ENCODE data around the gene CYFIP2. TPM values are rescaled to one million over a fixed set of nuclear protein-coding genes. Genes with fewer than 3 reads are reported as not detected.

CYFIP2 gene
- total and polyA plus RNA-seq, 2 of the 13 experiments (the other 11 are each of a cell fraction or from before 2014, with no cell fraction given): 22.6 to 30.3 TPM

DNA sequence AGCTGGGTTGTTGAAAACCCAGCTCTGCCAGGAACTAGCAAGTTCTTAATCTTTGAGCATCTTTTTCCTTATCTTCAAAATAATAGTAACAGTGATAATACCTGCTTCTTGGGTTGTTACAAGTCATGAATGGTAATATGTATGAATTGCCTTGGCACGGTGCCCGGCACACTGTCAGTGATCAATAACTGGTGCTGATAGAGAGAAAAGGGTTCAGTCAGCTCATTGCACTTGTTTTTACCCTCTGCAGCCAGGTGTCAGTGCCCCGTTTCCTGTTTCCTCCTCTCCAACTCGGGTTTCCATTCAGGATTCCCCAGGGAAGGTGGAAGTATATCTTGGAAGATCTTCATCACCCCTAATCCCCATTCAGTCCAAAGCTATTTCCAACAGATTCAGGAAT lies 178.3 kb downstream of the CYFIP2 start:
- Histone ChIP-seq H3K9me3 (ENCODE audit: low read length) (no peaks in the 10 kb centered on the region), H4K20me1 (ENCODE audit: insufficient read depth, low read length) (no peaks in the 10 kb centered on the region), H3K4me1 (ENCODE audit: insufficient read depth, low read length) (peaks cover 11% of the 10 kb centered on the region; the same call in 1 of the 2 replicates), H3K27me3 (ENCODE audit: control insufficient read depth in 1 of 2, insufficient read depth in 2 of 2, low read length in 2 of 2) (0 out of 5 replicates have a peak, but pooled peaks cover 0 to 6% of the 10 kb centered on the region in 2 experiments), H3K27ac (ENCODE audit: extremely low read length, insufficient read depth, low read length) (no peak overlapping the region), H2AFZ (ENCODE audit: low read length) (no peak overlapping the region), H3K4me2 (ENCODE audit: low read depth, low read length) (no peak overlapping the region), H3K4me3 (replicated peaks in 1 of 3; ENCODE audit: insufficient read depth in 1 of 3, low read depth in 2 of 3, low read length in 3 of 3) (no peak overlapping the region), H3K36me3 (replicated peaks in 1 of 2; ENCODE audit: control insufficient read depth in 1 of 2, insufficient read depth in 2 of 2, low read length in 2 of 2) (no peaks in the 10 kb centered on the region), H3K9ac (ENCODE audit: insufficient read depth, low read depth, low read length) (no peak overlapping the region), H3K79me2 (ENCODE audit: insufficient read depth, low read length) (no peaks in the 10 kb centered on the region)
- FAIRE-seq: no peak
- in situ Hi-C loops (cut with HindIII; ENCODE audit: extremely low pct_ligation_motif_present, low pct_unique_long_range_greater_than_20kb): no loop called here
- intact Hi-C loops (cut with micrococcal nuclease; ENCODE audit: unreplicated experiment): no loop called here
- CTCF ChIA-PET (ENCODE audit: low intra/inter-chr PET ratio, low total read pairs): no interaction called here
- POLR2A ChIA-PET: no interaction called here
- no peak for DNase-seq (ENCODE audit: low spot score)
- 11% methylated on average over 4 of the region's 4 CpGs for WGBS (ENCODE audit: low lambda C conversion rate)
- no peak for ATAC-seq
- no TSS peak for BruUV-seq (replicated peaks)
- TF ChIP-seq HDAC1 (CRISPR knock-in tag; IDR thresholded peaks at IDR 0.05) (no peak), REL (CRISPR knock-in tag; conservative IDR thresholded peaks at IDR 0.05) (no peak), ARNTL (CRISPR knock-in tag; IDR thresholded peaks at IDR 0.05) (no peak), ZNF878 (CRISPR knock-in tag; IDR thresholded peaks at IDR 0.05) (no peak), ZNF720 (CRISPR knock-in tag; IDR thresholded peaks at IDR 0.05) (no peak), ARID2 (CRISPR knock-in tag; IDR thresholded peaks at IDR 0.05; ENCODE audit: borderline replicate concordance) (no peak), ZMYM3 (CRISPR knock-in tag; IDR thresholded peaks at IDR 0.05) (no peak), EED (CRISPR knock-in tag; IDR thresholded peaks at IDR 0.05) (no peak), ZNF354B (CRISPR knock-in tag; IDR thresholded peaks at IDR 0.05) (no peak), ZNF331 (CRISPR knock-in tag; IDR thresholded peaks at IDR 0.05) (no peak)
- TF ChIP-seq, protein P1, sequence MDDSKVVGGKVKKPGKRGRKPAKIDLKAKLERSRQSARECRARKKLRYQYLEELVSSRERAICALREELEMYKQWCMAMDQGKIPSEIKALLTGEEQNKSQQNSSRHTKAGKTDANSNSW (CRISPR knock-in tag; IDR thresholded peaks at IDR 0.05; ENCODE audit: borderline replicate concordance): no peak
- TF ChIP-seq, protein P2, sequence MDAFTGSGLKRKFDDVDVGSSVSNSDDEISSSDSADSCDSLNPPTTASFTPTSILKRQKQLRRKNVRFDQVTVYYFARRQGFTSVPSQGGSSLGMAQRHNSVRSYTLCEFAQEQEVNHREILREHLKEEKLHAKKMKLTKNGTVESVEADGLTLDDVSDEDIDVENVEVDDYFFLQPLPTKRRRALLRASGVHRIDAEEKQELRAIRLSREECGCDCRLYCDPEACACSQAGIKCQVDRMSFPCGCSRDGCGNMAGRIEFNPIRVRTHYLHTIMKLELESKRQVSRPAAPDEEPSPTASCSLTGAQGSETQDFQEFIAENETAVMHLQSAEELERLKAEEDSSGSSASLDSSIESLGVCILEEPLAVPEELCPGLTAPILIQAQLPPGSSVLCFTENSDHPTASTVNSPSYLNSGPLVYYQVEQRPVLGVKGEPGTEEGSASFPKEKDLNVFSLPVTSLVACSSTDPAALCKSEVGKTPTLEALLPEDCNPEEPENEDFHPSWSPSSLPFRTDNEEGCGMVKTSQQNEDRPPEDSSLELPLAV (CRISPR knock-in tag; conservative IDR thresholded peaks at IDR 0.05; ENCODE audit: low read depth): no peak
- TF ChIP-seq, protein P3, sequence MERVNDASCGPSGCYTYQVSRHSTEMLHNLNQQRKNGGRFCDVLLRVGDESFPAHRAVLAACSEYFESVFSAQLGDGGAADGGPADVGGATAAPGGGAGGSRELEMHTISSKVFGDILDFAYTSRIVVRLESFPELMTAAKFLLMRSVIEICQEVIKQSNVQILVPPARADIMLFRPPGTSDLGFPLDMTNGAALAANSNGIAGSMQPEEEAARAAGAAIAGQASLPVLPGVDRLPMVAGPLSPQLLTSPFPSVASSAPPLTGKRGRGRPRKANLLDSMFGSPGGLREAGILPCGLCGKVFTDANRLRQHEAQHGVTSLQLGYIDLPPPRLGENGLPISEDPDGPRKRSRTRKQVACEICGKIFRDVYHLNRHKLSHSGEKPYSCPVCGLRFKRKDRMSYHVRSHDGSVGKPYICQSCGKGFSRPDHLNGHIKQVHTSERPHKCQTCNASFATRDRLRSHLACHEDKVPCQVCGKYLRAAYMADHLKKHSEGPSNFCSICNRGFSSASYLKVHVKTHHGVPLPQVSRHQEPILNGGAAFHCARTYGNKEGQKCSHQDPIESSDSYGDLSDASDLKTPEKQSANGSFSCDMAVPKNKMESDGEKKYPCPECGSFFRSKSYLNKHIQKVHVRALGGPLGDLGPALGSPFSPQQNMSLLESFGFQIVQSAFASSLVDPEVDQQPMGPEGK (CRISPR knock-in tag; IDR thresholded peaks at IDR 0.05): no peak
- TF ChIP-seq, protein P4, sequence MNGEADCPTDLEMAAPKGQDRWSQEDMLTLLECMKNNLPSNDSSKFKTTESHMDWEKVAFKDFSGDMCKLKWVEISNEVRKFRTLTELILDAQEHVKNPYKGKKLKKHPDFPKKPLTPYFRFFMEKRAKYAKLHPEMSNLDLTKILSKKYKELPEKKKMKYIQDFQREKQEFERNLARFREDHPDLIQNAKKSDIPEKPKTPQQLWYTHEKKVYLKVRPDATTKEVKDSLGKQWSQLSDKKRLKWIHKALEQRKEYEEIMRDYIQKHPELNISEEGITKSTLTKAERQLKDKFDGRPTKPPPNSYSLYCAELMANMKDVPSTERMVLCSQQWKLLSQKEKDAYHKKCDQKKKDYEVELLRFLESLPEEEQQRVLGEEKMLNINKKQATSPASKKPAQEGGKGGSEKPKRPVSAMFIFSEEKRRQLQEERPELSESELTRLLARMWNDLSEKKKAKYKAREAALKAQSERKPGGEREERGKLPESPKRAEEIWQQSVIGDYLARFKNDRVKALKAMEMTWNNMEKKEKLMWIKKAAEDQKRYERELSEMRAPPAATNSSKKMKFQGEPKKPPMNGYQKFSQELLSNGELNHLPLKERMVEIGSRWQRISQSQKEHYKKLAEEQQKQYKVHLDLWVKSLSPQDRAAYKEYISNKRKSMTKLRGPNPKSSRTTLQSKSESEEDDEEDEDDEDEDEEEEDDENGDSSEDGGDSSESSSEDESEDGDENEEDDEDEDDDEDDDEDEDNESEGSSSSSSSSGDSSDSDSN (CRISPR knock-in tag; IDR thresholded peaks at IDR 0.05): no peak
